HepG2 (cell line): Measurements from ENCODE around the gene GJC1. TPM values are rescaled to one million over a fixed set of nuclear protein-coding genes. Genes with fewer than 3 reads are reported as not detected.

Experiments
- EED ChIP-seq: sonication (generic); formaldehyde crosslinking; IDR thresholded peaks from 2 replicates; pipeline ENCODE4 v1.5.0; 2020; ENCODE audit warnings: mild to moderate bottlenecking, missing genetic modification reagents
- HES4 ChIP-seq: sonication (generic); formaldehyde crosslinking; IDR thresholded peaks from 2 replicates; pipeline ENCODE4 v1.9.0; 2021; ENCODE audit warnings: mild to moderate bottlenecking, missing genetic modification reagents, borderline replicate concordance
- KLF11 ChIP-seq: IDR thresholded peaks from 2 replicates; pipeline ENCODE4 v1.6.1; 2016; ENCODE audit warnings: missing compliant biosample characterization
- SALL1 ChIP-seq: sonication (generic); formaldehyde crosslinking; IDR thresholded peaks from 2 replicates; pipeline ENCODE4 v1.8.0; 2022; ENCODE audit warnings: mild to moderate bottlenecking, missing genetic modification reagents
- TCF7 ChIP-seq: sonication (generic); IDR thresholded peaks from 2 replicates; pipeline ENCODE4 v1.6.1; 2016; ENCODE audit warnings: antibody characterized with exemption, low read depth
- YEATS2 ChIP-seq: sonication (generic); formaldehyde crosslinking; IDR thresholded peaks from 2 replicates; pipeline ENCODE4 v1.4.0; 2020; ENCODE audit warnings: missing genetic modification reagents, borderline replicate concordance
- ZNF101 ChIP-seq: sonication (generic); formaldehyde crosslinking; IDR thresholded peaks from 2 replicates; pipeline ENCODE4 v1.4.0; 2020; ENCODE audit warnings: mild to moderate bottlenecking, low read depth, missing genetic modification reagents, borderline replicate concordance
- ZNF207 ChIP-seq: fragments of 450-650 bp; IDR thresholded peaks from 2 replicates; pipeline ENCODE4 v1.6.1; 2016; ENCODE audit warnings: antibody characterized with exemption, borderline replicate concordance
- ZNF232 ChIP-seq: sonication (generic); formaldehyde crosslinking; IDR thresholded peaks from 2 replicates; pipeline ENCODE4 v1.4.0; 2020; ENCODE audit warnings: missing genetic modification reagents, borderline replicate concordance
- ZNF569 ChIP-seq: sonication (generic); formaldehyde crosslinking; IDR thresholded peaks from 2 replicates; pipeline ENCODE4 v1.5.0; 2020; ENCODE audit warnings: mild to moderate bottlenecking, missing genetic modification reagents, moderate library complexity, borderline replicate concordance
- polyA plus RNA-seq, 8 experiments: library from polyadenylated mRNA; depleted of rRNA in 3 of 8; stranded (reverse) in 7 of 8; unstranded in 1 of 8; fragments of >200 nt; fragmentation: Illumina TruSeq in 4 of 8; extraction: Trizol in 4 of 8; gene quantifications; 2 replicates each; pipeline versions ENCODE4 v1.2.1 to v1.2.3, GENCODE V29; 2011 to 2016; ENCODE audit warnings: low read depth in 4 of 8, missing spikeins in 1 of 8, mixed read lengths in 1 of 8; ENCODE audit not compliant: insufficient read depth in 1 of 8
- total RNA-seq, 5 experiments: library from RNA; depleted of rRNA; stranded (reverse); fragments of >200 nt; fragmentation: Illumina TruSeq; extraction: Trizol; gene quantifications; 2 replicates each; pipeline ENCODE4 v1.2.3, GENCODE V29; 2016; ENCODE audit warnings: low read depth in 1 of 5
- TF ChIP-seq, protein P1 (sequence below): sonication (generic); formaldehyde crosslinking; IDR thresholded peaks from 2 replicates; pipeline ENCODE4 v1.5.0; 2020; ENCODE audit warnings: missing genetic modification reagents
- TF ChIP-seq, protein P2 (sequence below): sonication (generic); formaldehyde crosslinking; IDR thresholded peaks from 2 replicates; pipeline ENCODE4 v1.5.0; 2020; ENCODE audit warnings: mild to moderate bottlenecking, missing genetic modification reagents, moderate library complexity
- TF ChIP-seq, protein P3 (sequence below): sonication (generic); IDR thresholded peaks from 2 replicates; pipeline ENCODE4 v1.6.1; 2016; ENCODE audit warnings: low read depth, borderline replicate concordance
- TF ChIP-seq, protein P4 (sequence below): sonication (generic); formaldehyde crosslinking; IDR thresholded peaks from 2 replicates; pipeline ENCODE4 v1.8.1; 2023; ENCODE audit warnings: mild to moderate bottlenecking, missing genetic modification reagents
- TF ChIP-seq, protein P5 (sequence below): sonication (generic); formaldehyde crosslinking; IDR thresholded peaks from 2 replicates; pipeline ENCODE4 v1.8.0; 2022; ENCODE audit warnings: mild to moderate bottlenecking, missing genetic modification reagents
- TF ChIP-seq, protein P6 (sequence below): sonication (generic); formaldehyde crosslinking; IDR thresholded peaks from 2 replicates; pipeline ENCODE4 v1.4.0; 2020; ENCODE audit warnings: missing genetic modification reagents
- TF ChIP-seq, protein P7 (sequence below): sonication (generic); formaldehyde crosslinking; IDR thresholded peaks from 2 replicates; pipeline ENCODE4 v1.8.1; 2022; ENCODE audit warnings: low read depth, mild to moderate bottlenecking, missing genetic modification reagents

GJC1 gene
- total and polyA plus RNA-seq, 2 of the 13 experiments (the other 11 are each of a cell fraction or from before 2014, with no cell fraction given): 1.7 TPM

DNA sequence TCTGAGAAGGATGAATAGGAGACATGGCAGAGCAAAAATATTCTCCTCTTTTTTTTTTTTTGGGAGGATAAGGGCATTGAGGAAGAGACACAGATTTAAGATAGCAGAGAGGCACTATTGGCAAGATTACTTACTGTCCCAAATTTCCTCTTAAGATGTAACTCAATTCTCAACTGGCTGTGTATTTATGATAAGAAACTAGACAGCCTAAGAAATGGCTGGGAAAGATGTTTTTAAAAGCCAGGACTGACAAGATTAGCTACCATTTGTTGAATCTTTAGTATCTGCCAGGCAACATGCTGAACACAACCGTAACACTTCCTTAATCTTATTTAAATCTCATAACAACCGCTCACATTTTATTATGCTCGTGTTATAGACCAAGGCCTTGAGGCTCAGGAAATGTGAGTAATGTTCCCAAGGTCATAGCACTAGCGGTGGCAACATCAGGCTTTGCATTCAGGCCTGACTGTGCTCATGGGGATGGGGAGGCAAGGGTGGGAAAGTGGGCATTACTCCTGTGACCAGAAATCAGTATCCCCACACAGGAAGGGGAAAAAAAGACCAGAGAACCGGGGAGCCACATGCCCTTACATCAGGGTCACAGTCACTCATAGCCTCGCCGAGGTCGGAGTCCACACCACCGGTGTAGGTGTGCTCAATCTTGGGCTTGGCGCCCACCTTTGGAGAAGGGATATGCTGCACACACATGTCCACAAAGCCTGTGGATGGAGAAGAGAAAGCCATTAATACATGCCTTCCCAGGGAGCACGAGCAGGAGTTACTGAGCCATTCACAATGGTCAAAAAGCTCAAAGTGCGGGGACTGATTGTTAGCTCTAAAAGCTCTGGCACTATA, 33.2 kb upstream of the GJC1 start (continued):
- TF ChIP-seq, protein P1, sequence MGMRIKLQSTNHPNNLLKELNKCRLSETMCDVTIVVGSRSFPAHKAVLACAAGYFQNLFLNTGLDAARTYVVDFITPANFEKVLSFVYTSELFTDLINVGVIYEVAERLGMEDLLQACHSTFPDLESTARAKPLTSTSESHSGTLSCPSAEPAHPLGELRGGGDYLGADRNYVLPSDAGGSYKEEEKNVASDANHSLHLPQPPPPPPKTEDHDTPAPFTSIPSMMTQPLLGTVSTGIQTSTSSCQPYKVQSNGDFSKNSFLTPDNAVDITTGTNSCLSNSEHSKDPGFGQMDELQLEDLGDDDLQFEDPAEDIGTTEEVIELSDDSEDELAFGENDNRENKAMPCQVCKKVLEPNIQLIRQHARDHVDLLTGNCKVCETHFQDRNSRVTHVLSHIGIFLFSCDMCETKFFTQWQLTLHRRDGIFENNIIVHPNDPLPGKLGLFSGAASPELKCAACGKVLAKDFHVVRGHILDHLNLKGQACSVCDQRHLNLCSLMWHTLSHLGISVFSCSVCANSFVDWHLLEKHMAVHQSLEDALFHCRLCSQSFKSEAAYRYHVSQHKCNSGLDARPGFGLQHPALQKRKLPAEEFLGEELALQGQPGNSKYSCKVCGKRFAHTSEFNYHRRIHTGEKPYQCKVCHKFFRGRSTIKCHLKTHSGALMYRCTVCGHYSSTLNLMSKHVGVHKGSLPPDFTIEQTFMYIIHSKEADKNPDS: 0 out of 2 replicates have a peak, but pooled peaks have one; percentile 23
- TF ChIP-seq KLF11 (CRISPR knock-in tag): no peak
- TF ChIP-seq, protein P2, sequence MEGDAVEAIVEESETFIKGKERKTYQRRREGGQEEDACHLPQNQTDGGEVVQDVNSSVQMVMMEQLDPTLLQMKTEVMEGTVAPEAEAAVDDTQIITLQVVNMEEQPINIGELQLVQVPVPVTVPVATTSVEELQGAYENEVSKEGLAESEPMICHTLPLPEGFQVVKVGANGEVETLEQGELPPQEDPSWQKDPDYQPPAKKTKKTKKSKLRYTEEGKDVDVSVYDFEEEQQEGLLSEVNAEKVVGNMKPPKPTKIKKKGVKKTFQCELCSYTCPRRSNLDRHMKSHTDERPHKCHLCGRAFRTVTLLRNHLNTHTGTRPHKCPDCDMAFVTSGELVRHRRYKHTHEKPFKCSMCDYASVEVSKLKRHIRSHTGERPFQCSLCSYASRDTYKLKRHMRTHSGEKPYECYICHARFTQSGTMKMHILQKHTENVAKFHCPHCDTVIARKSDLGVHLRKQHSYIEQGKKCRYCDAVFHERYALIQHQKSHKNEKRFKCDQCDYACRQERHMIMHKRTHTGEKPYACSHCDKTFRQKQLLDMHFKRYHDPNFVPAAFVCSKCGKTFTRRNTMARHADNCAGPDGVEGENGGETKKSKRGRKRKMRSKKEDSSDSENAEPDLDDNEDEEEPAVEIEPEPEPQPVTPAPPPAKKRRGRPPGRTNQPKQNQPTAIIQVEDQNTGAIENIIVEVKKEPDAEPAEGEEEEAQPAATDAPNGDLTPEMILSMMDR: no peak
- TF ChIP-seq TCF7: no peak
- TF ChIP-seq, protein P3, sequence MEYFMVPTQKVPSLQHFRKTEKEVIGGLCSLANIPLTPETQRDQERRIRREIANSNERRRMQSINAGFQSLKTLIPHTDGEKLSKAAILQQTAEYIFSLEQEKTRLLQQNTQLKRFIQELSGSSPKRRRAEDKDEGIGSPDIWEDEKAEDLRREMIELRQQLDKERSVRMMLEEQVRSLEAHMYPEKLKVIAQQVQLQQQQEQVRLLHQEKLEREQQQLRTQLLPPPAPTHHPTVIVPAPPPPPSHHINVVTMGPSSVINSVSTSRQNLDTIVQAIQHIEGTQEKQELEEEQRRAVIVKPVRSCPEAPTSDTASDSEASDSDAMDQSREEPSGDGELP: no peak
- TF ChIP-seq HES4 (CRISPR knock-in tag): no peak
- TF ChIP-seq EED (CRISPR knock-in tag): no peak
- TF ChIP-seq, protein P4, sequence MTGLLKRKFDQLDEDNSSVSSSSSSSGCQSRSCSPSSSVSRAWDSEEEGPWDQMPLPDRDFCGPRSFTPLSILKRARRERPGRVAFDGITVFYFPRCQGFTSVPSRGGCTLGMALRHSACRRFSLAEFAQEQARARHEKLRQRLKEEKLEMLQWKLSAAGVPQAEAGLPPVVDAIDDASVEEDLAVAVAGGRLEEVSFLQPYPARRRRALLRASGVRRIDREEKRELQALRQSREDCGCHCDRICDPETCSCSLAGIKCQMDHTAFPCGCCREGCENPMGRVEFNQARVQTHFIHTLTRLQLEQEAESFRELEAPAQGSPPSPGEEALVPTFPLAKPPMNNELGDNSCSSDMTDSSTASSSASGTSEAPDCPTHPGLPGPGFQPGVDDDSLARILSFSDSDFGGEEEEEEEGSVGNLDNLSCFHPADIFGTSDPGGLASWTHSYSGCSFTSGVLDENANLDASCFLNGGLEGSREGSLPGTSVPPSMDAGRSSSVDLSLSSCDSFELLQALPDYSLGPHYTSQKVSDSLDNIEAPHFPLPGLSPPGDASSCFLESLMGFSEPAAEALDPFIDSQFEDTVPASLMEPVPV (CRISPR knock-in tag): no peak
- no peak for TF ChIP-seq ZNF207
- TF ChIP-seq ZNF101 (CRISPR knock-in tag): no peak
- no peak for TF ChIP-seq ZNF232 (CRISPR knock-in tag)
- TF ChIP-seq, protein P5, sequence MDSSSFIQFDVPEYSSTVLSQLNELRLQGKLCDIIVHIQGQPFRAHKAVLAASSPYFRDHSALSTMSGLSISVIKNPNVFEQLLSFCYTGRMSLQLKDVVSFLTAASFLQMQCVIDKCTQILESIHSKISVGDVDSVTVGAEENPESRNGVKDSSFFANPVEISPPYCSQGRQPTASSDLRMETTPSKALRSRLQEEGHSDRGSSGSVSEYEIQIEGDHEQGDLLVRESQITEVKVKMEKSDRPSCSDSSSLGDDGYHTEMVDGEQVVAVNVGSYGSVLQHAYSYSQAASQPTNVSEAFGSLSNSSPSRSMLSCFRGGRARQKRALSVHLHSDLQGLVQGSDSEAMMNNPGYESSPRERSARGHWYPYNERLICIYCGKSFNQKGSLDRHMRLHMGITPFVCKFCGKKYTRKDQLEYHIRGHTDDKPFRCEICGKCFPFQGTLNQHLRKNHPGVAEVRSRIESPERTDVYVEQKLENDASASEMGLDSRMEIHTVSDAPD (CRISPR knock-in tag): no peak
- TF ChIP-seq ZNF569 (CRISPR knock-in tag): no peak
- TF ChIP-seq, protein P6, sequence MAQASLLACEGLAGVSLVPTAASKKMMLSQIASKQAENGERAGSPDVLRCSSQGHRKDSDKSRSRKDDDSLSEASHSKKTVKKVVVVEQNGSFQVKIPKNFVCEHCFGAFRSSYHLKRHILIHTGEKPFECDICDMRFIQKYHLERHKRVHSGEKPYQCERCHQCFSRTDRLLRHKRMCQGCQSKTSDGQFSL: no peak
- TF ChIP-seq, protein P7, sequence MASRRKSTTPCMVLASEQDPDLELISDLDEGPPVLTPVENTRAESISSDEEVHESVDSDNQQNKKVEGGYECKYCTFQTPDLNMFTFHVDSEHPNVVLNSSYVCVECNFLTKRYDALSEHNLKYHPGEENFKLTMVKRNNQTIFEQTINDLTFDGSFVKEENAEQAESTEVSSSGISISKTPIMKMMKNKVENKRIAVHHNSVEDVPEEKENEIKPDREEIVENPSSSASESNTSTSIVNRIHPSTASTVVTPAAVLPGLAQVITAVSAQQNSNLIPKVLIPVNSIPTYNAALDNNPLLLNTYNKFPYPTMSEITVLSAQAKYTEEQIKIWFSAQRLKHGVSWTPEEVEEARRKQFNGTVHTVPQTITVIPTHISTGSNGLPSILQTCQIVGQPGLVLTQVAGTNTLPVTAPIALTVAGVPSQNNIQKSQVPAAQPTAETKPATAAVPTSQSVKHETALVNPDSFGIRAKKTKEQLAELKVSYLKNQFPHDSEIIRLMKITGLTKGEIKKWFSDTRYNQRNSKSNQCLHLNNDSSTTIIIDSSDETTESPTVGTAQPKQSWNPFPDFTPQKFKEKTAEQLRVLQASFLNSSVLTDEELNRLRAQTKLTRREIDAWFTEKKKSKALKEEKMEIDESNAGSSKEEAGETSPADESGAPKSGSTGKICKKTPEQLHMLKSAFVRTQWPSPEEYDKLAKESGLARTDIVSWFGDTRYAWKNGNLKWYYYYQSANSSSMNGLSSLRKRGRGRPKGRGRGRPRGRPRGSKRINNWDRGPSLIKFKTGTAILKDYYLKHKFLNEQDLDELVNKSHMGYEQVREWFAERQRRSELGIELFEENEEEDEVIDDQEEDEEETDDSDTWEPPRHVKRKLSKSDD: 0 out of 2 replicates have a peak, but pooled peaks have one; percentile 38
- 0 out of 2 replicates have a peak, but pooled peaks have one; percentile 25 for TF ChIP-seq SALL1
- no peak for TF ChIP-seq YEATS2 (CRISPR knock-in tag)
